ENCODE measurements around the gene GALT. TPM values are rescaled to one million over a fixed set of nuclear protein-coding genes. Genes with fewer than 3 reads are reported as not detected.

Gene GALT
- total RNA-seq, 1 experiment from 2014 or later = 21.3 TPM

DNA sequence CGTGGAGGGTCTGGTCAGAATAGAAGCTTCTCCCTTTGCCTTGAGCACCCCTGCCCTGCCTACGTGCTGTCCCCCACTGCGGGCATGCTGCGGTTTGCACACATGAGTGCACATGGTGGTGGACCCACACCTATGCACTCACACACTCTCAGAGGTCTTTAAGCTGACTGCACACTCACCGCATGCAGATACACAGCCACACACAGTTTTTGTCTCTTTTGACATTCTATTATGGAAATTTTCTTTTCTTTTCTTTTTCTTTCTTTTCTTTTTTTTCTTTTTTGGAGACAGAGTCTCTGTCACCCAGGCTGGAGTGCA, 17.0 kb upstream of the GALT start:
- POLR2A ChIA-PET = interaction anchor here (3.9 kb wide), 1 partner anchor 9 kb away, joined by 19 read pairs; the partner anchor contains the start of gene DCTN3

DNA sequence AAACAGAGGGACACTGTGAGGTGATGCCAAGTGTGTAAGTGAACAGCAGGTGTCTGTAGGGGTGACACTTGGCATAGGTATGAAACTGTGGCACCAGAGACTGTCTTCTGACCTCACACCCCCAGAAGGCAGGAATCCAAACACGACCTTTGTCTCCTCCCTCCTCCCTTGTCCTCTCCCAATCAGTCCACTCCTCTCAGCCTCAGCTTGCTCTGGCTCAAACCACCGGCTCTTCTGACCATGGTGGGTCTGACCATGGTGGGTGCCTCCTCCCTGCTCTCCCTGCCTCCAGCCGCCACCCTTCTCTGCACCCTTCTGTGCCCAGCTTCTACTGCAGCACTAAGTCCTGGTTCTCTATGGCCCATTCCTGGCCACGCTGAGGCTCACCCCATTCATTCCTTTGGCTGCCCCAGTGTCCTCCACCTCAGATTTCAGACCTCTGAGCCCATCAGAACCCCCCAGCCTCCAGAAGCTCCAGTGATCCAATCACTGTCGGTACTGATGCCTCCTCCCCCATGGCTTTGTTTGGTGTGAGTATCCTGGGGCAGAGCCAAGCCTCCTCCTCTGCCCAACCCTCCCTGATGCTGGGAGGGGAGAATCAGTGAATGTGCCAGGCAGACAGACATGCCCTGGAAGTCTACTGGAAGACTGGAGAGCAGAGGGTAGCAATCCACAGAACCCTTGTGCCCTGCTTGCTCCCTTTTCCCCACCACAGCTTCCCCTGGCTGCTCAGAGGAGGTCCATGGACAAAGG, 15.9 kb upstream of the GALT start:
- H3K4me3 Mint-ChIP-seq (ENCODE audit: unreplicated experiment) = no peak overlapping the region
- H3K9me3 Mint-ChIP-seq (ENCODE audit: unreplicated experiment) = no peaks in the 10 kb centered on the region
- ChIA-PET POLR2A (interaction anchor here (1.1 to 3.9 kb wide), 2 partner anchors 10 to 16 kb away, joined by 3 to 19 read pairs; partner anchors contain the start of gene DCTN3), CTCF (interaction anchor here (1.1 to 1.4 kb wide), 2 partner anchors 13 to 17 kb away, joined by 3 to 5 read pairs; no protein-coding TSS in a partner anchor)
- TF ChIP-seq, protein P1, sequence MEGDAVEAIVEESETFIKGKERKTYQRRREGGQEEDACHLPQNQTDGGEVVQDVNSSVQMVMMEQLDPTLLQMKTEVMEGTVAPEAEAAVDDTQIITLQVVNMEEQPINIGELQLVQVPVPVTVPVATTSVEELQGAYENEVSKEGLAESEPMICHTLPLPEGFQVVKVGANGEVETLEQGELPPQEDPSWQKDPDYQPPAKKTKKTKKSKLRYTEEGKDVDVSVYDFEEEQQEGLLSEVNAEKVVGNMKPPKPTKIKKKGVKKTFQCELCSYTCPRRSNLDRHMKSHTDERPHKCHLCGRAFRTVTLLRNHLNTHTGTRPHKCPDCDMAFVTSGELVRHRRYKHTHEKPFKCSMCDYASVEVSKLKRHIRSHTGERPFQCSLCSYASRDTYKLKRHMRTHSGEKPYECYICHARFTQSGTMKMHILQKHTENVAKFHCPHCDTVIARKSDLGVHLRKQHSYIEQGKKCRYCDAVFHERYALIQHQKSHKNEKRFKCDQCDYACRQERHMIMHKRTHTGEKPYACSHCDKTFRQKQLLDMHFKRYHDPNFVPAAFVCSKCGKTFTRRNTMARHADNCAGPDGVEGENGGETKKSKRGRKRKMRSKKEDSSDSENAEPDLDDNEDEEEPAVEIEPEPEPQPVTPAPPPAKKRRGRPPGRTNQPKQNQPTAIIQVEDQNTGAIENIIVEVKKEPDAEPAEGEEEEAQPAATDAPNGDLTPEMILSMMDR (IDR thresholded peaks at IDR 0.05; ENCODE audit: unreplicated experiment) = no peak
- H3K27me3 Mint-ChIP-seq (ENCODE audit: insufficient read depth, unreplicated experiment) = peaks cover 54% of the 10 kb centered on the region
- peaks cover 30% of the 10 kb centered on the region for H3K4me1 Mint-ChIP-seq (ENCODE audit: insufficient read depth, unreplicated experiment)
- no TSS peak for BruUV-seq (replicated peaks)
- intact Hi-C loops (cut with micrococcal nuclease) = no loop called here
- peak; percentile 16 for DNase-seq (ENCODE audit: unreplicated experiment)
- H3K27ac Mint-ChIP-seq (ENCODE audit: low read depth, unreplicated experiment) = no peak overlapping the region
- H3K36me3 Mint-ChIP-seq (ENCODE audit: insufficient read depth, unreplicated experiment) = peaks cover 16% of the 10 kb centered on the region

More for the DNA sequence above, 17.0 kb upstream of the GALT start:
- H3K27me3 Mint-ChIP-seq (ENCODE audit: insufficient read depth, unreplicated experiment) = peaks cover 56% of the 10 kb centered on the region
- DNase-seq (ENCODE audit: unreplicated experiment) = no peak
- BruUV-seq (replicated peaks) = no TSS peak
- no peaks in the 10 kb centered on the region for H3K9me3 Mint-ChIP-seq (ENCODE audit: unreplicated experiment)
- TF ChIP-seq, protein P1 (IDR thresholded peaks at IDR 0.05; ENCODE audit: unreplicated experiment) = no peak
- H3K4me1 Mint-ChIP-seq (ENCODE audit: insufficient read depth, unreplicated experiment) = peaks cover 26% of the 10 kb centered on the region
- intact Hi-C loops (cut with micrococcal nuclease) = no loop called here
- CTCF ChIA-PET = interaction anchor here (0.8 to 1.5 kb wide), 3 partner anchors 73 to 270 kb away, joined by 3 to 4 read pairs (median 3); no protein-coding TSS in a partner anchor
- no peak overlapping the region for H3K27ac Mint-ChIP-seq (ENCODE audit: low read depth, unreplicated experiment)
- peak overlapping the region; percentile 38 for H3K4me3 Mint-ChIP-seq (ENCODE audit: unreplicated experiment)
- peaks cover 6% of the 10 kb centered on the region for H3K36me3 Mint-ChIP-seq (ENCODE audit: insufficient read depth, unreplicated experiment)

DNA sequence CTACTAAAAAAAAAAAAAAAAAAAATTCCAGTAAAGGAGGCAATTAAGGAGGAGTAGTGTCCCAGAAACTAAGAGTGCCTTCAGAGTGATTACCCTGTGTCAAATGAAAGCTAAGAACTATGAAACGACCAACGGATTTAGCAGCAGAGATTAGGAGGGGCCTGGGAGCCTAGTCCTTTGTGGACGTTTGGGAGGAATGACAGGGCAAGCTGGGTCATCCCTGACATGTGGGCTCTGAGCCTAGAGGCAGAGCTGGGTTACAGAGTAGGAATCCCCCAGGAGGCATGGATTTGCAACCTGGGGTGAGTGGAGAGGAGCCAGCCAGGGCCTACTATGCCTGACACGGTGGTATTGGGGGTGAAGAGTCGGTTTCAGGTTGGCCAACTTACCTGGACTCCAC, 13.3 kb upstream of the GALT start:
- intact Hi-C loops (cut with micrococcal nuclease) = no loop called here
- no TSS peak for BruUV-seq (replicated peaks)
- peaks cover 29% of the 10 kb centered on the region for H3K27me3 Mint-ChIP-seq (ENCODE audit: insufficient read depth, unreplicated experiment)
- ChIA-PET CTCF (interaction anchor here (0.6 to 6.5 kb wide), 14 partner anchors 9 to 486 kb away, joined by 3 to 83 read pairs (median 8); partner anchors contain the start of genes DCTN3, GALT and IL11RA), POLR2A (interaction anchor here (1.3 to 2.1 kb wide), 5 partner anchors 13 to 22 kb away, joined by 4 to 13 read pairs (median 10); partner anchors contain the start of genes DCTN3, GALT and RPP25L)
- H3K4me3 Mint-ChIP-seq (ENCODE audit: unreplicated experiment) = no peak overlapping the region
- peaks cover 34% of the 10 kb centered on the region for H3K4me1 Mint-ChIP-seq (ENCODE audit: insufficient read depth, unreplicated experiment)
- DNase-seq (ENCODE audit: unreplicated experiment) = no peak
- peaks cover 16% of the 10 kb centered on the region for H3K36me3 Mint-ChIP-seq (ENCODE audit: insufficient read depth, unreplicated experiment)
- no peaks in the 10 kb centered on the region for H3K9me3 Mint-ChIP-seq (ENCODE audit: unreplicated experiment)
- peak overlapping the region; percentile 5 for H3K27ac Mint-ChIP-seq (ENCODE audit: low read depth, unreplicated experiment)
- TF ChIP-seq, protein P1 (IDR thresholded peaks at IDR 0.05; ENCODE audit: unreplicated experiment) = no peak

DNA sequence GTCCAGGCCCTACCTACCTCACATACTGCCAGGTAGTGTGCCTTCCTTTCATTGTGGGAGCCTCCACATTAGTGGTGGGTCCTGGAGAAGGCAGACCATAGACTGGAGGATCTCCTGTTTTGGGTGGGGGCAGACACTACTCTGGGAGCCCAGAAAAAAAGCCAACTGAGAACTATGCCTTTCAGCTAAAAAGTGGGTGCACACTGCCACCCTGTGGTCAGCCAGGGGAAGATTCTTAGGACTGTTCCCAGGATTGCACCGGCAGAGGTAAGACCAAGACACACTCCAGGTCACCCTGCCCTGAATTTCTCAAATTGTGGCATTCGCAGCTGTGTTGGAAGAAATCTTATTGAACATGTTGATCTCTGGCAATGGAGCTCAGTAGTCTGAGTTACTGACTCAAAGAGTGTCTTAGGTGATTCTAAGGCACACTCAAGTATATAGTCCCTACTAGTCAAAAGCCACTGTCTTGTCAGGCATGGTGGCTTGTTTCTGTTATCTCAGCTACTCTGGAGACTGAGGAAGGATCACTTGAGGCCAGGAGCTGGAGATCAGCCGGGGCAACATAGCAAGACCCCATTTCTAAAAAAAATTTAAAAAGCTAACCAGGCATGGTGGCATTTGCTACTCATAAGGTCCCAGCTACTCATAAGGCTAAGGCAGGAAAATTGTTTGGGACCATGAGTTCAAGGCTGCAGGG, 12.5 kb upstream of the GALT start:
- peaks cover 36% of the 10 kb centered on the region for H3K4me1 Mint-ChIP-seq (ENCODE audit: insufficient read depth, unreplicated experiment)
- H3K36me3 Mint-ChIP-seq (ENCODE audit: insufficient read depth, unreplicated experiment) = peaks cover 22% of the 10 kb centered on the region
- H3K9me3 Mint-ChIP-seq (ENCODE audit: unreplicated experiment) = no peaks in the 10 kb centered on the region
- intact Hi-C loops (cut with micrococcal nuclease) = loop anchor here (1.0 kb wide), 1 partner anchor 22 kb away; the partner anchor contains the start of gene RPP25L
- no peak overlapping the region for H3K4me3 Mint-ChIP-seq (ENCODE audit: unreplicated experiment)
- no TSS peak for BruUV-seq (replicated peaks)
- POLR2A ChIA-PET = interaction anchor here (1.1 to 2.1 kb wide), 8 partner anchors 11 to 31 kb away, joined by 3 to 13 read pairs (median 6); partner anchors contain the start of genes DCTN3, GALT and RPP25L
- CTCF ChIA-PET = interaction anchor here (0.6 to 6.5 kb wide), 30 partner anchors 10 to 1608 kb away, joined by 3 to 113 read pairs (median 4); partner anchors contain the start of genes DCTN3, GALT, IL11RA and RPP25L
- DNase-seq (ENCODE audit: unreplicated experiment) = peak; percentile 71
- peaks cover 21% of the 10 kb centered on the region for H3K27me3 Mint-ChIP-seq (ENCODE audit: insufficient read depth, unreplicated experiment)
- H3K27ac Mint-ChIP-seq (ENCODE audit: low read depth, unreplicated experiment) = no peak overlapping the region
- TF ChIP-seq, protein P1 (IDR thresholded peaks at IDR 0.05; ENCODE audit: unreplicated experiment) = peak; percentile 86
